ENCODE measurements around the gene ENOX1. TPM values are rescaled to one million over a fixed set of nuclear protein-coding genes. Genes with fewer than 3 reads are reported as not detected.

ENOX1 gene
- total and polyA plus RNA-seq, 4 donors, result 0.33 to 7.7 (median 1.1) TPM

DNA sequence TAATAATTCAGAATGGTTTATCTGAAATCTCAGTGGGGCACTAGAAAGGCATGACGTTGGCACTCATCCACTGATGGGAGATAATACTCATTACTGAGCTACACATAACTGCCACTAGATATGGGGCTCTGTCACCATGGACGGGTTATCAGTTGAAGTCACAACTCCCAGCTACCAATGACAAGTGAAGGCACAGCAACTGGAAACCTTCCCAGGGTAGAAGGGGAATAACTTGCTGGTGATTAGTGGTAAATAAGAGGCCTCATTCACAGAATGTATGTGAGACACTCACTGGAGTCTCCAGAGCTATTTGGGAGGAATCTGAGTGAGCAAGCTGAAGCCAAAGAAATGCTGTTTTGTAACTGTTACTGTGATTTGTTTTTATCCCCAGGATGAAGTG, 249.6 kb downstream of the ENOX1 start:
- Histone ChIP-seq H3K9ac (ENCODE audit: insufficient read depth in 1 of 2, low read length in 2 of 2) (no peak overlapping the region), H3K4me3 (no peak overlapping the region), H3K4me1 (ENCODE audit: control insufficient read depth in 5 of 5, insufficient read depth in 5 of 5, low read length in 5 of 5) (peaks cover 0 to 13% (median 3%) of the 10 kb centered on the region in 5 donors), H3K27ac (ENCODE audit: low read depth in 1 of 2, low read length in 1 of 2) (no peak overlapping the region), H3K36me3 (ENCODE audit: control insufficient read depth in 4 of 4, insufficient read depth in 4 of 4, low read length in 4 of 4) (no peaks in the 10 kb centered on the region), H3K9me3 (ENCODE audit: control insufficient read depth in 4 of 4, insufficient read depth in 3 of 4, low read length in 3 of 4) (peaks cover 0 to 3% (median 0%) of the 10 kb centered on the region in 4 donors), H3K27me3 (ENCODE audit: control insufficient read depth in 3 of 3, insufficient read depth in 3 of 3, low read length in 2 of 3) (no peaks in the 10 kb centered on the region)
- WGBS, 2 donors, result 52 to 77% methylated on average over 2 of the region's 2 CpGs
- TF ChIP-seq, protein P1, sequence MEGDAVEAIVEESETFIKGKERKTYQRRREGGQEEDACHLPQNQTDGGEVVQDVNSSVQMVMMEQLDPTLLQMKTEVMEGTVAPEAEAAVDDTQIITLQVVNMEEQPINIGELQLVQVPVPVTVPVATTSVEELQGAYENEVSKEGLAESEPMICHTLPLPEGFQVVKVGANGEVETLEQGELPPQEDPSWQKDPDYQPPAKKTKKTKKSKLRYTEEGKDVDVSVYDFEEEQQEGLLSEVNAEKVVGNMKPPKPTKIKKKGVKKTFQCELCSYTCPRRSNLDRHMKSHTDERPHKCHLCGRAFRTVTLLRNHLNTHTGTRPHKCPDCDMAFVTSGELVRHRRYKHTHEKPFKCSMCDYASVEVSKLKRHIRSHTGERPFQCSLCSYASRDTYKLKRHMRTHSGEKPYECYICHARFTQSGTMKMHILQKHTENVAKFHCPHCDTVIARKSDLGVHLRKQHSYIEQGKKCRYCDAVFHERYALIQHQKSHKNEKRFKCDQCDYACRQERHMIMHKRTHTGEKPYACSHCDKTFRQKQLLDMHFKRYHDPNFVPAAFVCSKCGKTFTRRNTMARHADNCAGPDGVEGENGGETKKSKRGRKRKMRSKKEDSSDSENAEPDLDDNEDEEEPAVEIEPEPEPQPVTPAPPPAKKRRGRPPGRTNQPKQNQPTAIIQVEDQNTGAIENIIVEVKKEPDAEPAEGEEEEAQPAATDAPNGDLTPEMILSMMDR (IDR thresholded peaks at IDR 0.05; ENCODE audit: control extremely low read depth, extremely low read depth), result no peak
- ATAC-seq (ENCODE audit: insufficient read depth, low FRiP score) (no peak), DNase-seq (peak; percentile 35 to 89 (median 75))

DNA sequence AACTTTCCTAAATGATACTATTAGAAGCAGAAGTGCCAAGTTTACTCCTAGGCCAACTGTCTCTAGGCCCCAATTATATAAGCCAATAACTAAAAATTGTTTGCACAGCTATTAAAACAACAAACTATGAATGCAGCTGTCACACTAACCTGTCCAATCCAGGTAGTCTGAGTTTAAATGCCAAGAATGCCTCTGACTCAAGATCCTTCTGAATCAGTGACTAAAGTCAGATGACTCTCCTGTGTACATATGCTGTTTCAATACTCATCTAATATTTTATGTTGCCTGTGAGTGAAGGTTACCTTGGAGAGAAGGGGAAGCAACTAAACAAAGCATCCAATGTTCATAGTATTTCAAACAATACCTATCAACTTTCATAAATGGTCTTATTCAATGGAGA, 257.0 kb downstream of the ENOX1 start:
- TF ChIP-seq, protein P1 (IDR thresholded peaks at IDR 0.05; ENCODE audit: control extremely low read depth, extremely low read depth), result no peak
- DNase-seq, result no peak
- no peaks in the 10 kb centered on the region for H3K4me1 ChIP-seq (ENCODE audit: control insufficient read depth in 5 of 5, insufficient read depth in 5 of 5, low read length in 5 of 5)
- no peak for ATAC-seq (ENCODE audit: insufficient read depth, low FRiP score)
- no peak overlapping the region for H3K4me3 ChIP-seq
- H3K27ac ChIP-seq (ENCODE audit: low read depth in 1 of 2, low read length in 1 of 2), result no peak overlapping the region
- no peaks in the 10 kb centered on the region for H3K27me3 ChIP-seq (ENCODE audit: control insufficient read depth in 3 of 3, insufficient read depth in 3 of 3, low read length in 2 of 3)
- no peak overlapping the region for H3K9ac ChIP-seq (ENCODE audit: insufficient read depth in 1 of 2, low read length in 2 of 2)
- H3K9me3 ChIP-seq (ENCODE audit: control insufficient read depth in 4 of 4, insufficient read depth in 3 of 4, low read length in 3 of 4), result no peaks in the 10 kb centered on the region
- no peaks in the 10 kb centered on the region for H3K36me3 ChIP-seq (ENCODE audit: control insufficient read depth in 4 of 4, insufficient read depth in 4 of 4, low read length in 4 of 4)

DNA sequence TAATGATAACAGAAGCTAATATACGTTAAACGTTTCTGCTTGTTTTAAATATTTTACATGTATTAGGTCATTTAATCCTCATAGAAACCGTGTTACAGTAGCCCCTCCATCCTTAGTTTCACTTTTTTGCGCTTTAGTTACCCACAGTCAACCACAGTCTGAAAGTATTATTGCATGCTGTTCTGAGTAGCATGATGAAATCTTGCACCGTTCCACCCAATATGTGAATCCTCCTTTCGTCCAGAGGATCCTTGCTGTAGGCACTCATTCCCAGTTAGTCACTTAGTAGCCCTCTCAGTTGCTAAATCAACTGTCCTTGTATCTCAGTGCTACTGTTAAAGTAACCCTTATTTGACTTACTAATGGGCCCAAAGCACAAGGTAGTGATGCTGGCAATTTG, 257.8 kb downstream of the ENOX1 start:
- Histone ChIP-seq H3K4me3 (no peak overlapping the region), H3K27ac (ENCODE audit: low read depth in 1 of 2, low read length in 1 of 2) (no peak overlapping the region), H3K9ac (ENCODE audit: insufficient read depth in 1 of 2, low read length in 2 of 2) (no peak overlapping the region), H3K36me3 (ENCODE audit: control insufficient read depth in 4 of 4, insufficient read depth in 4 of 4, low read length in 4 of 4) (no peaks in the 10 kb centered on the region), H3K4me1 (ENCODE audit: control insufficient read depth in 5 of 5, insufficient read depth in 5 of 5, low read length in 5 of 5) (no peaks in the 10 kb centered on the region), H3K27me3 (ENCODE audit: control insufficient read depth in 3 of 3, insufficient read depth in 3 of 3, low read length in 2 of 3) (no peaks in the 10 kb centered on the region), H3K9me3 (ENCODE audit: control insufficient read depth in 4 of 4, insufficient read depth in 3 of 4, low read length in 3 of 4) (no peaks in the 10 kb centered on the region)
- DNase-seq (no peak), ATAC-seq (ENCODE audit: insufficient read depth, low FRiP score) (no peak)
- TF ChIP-seq, protein P1 (IDR thresholded peaks at IDR 0.05; ENCODE audit: control extremely low read depth, extremely low read depth), result no peak
- WGBS, 2 donors, result 89 to 91% methylated on average over 6 of the region's 6 CpGs

DNA sequence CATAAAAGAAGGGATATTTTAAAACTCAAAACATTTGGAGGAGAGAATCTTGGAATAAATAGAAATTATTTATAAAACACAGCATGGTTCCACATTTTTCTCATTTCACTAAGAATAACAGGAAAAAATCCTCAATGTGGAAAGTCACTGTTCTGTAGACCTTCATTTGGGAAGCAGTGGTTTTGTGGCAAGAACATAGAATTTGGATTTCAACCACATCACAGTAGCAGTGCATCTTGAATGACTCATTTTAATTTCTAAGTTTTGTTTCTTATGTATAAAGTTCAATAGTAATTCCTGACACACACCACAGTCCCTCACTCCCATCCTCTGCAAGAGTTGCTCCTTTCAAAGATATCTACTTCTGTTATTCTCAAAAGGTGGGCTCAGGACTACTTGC, 264.0 kb downstream of the ENOX1 start:
- ATAC-seq (ENCODE audit: insufficient read depth, low FRiP score) (no peak), DNase-seq (no peak)
- Histone ChIP-seq H3K27ac (ENCODE audit: low read depth in 1 of 2, low read length in 1 of 2) (no peak overlapping the region), H3K9ac (ENCODE audit: insufficient read depth in 1 of 2, low read length in 2 of 2) (no peak overlapping the region), H3K36me3 (ENCODE audit: control insufficient read depth in 4 of 4, insufficient read depth in 4 of 4, low read length in 4 of 4) (no peaks in the 10 kb centered on the region), H3K4me1 (ENCODE audit: control insufficient read depth in 5 of 5, insufficient read depth in 5 of 5, low read length in 5 of 5) (no peaks in the 10 kb centered on the region), H3K9me3 (ENCODE audit: control insufficient read depth in 4 of 4, insufficient read depth in 3 of 4, low read length in 3 of 4) (no peaks in the 10 kb centered on the region), H3K4me3 (no peak overlapping the region), H3K27me3 (ENCODE audit: control insufficient read depth in 3 of 3, insufficient read depth in 3 of 3, low read length in 2 of 3) (no peaks in the 10 kb centered on the region)
- TF ChIP-seq, protein P1 (IDR thresholded peaks at IDR 0.05; ENCODE audit: control extremely low read depth, extremely low read depth), result no peak
